Astrocyte of the spinal cord (primary cell): ENCODE results near the gene PDGFRB.

Source experiments
- DNase-seq: peaks from one replicate; pipeline ENCODE4 v3.0.0; 2011; ENCODE audit warnings: low read depth, low spot score
- H3K4me3 ChIP-seq: 2 replicates; pipeline ENCODE4 v1.5.1; 2011; ENCODE audit warnings: low read depth, mild to moderate bottlenecking, low read length, moderate library complexity
- CTCF ChIP-seq: IDR thresholded peaks from 2 replicates; pipeline ENCODE4 v1.5.1; 2012; ENCODE audit warnings: low read depth, mild to moderate bottlenecking, low read length, inconsistent platforms
- in situ Hi-C: cut with HindIII; loops from 2 replicates; pipeline ENCODE4 v1.10.0; 2017; ENCODE audit warnings: low sequenced_read_pairs

PDGFRB gene

GRCh38 chr5:150172556-150172955, 16.9 kb upstream of the PDGFRB start:
- H3K4me3 ChIP-seq: no peak overlapping the region
- no peak for TF ChIP-seq CTCF
- in situ Hi-C loops: no loop called here
- DNase-seq: no peak

GRCh38 chr5:150172145-150172544, 16.5 kb upstream of the PDGFRB start:
- no peak overlapping the region for H3K4me3 ChIP-seq
- no peak for DNase-seq
- in situ Hi-C loops: no loop called here
- TF ChIP-seq CTCF: no peak

GRCh38 chr5:150168864-150169263, 13.2 kb upstream of the PDGFRB start:
- in situ Hi-C loops: no loop called here
- no peak overlapping the region for H3K4me3 ChIP-seq
- DNase-seq: no peak
- TF ChIP-seq CTCF: no peak

- no peak overlapping the region for H3K4me3 ChIP-seq
- peak; percentile 21 for TF ChIP-seq CTCF
- DNase-seq: no peak
- in situ Hi-C loops: no loop called here
Measured at GRCh38 chr5:150167908-150168307, 12.3 kb upstream of the PDGFRB start.

- TF ChIP-seq CTCF: no peak
- in situ Hi-C loops: no loop called here
- DNase-seq: no peak
- H3K4me3 ChIP-seq: no peak overlapping the region
Measured at GRCh38 chr5:150167512-150167850, 11.8 kb upstream of the PDGFRB start.

GRCh38 chr5:150166650-150167511, 11.2 kb upstream of the PDGFRB start, which contains the start of gene CDX1:
Gene CDX1, plus strand, starts transcription at chr5:150166778. Its CDS starts 99 bp downstream, at chr5:150166877.
- DNase-seq: no peak
- no peak within 1 kb of the TSS for H3K4me3 ChIP-seq
- no peak for TF ChIP-seq CTCF
- in situ Hi-C loops: no loop called here
